Activated CD4-positive, alpha-beta T cell treated with anti-CD3 and anti-CD28 coated beads, Interleukin-2, Interleukin-6, amounts not matched to agents 100 ng/mL and 50 ng/mL, durations not matched to agents 16 hours and 8 hours (primary cell): ENCODE results near the gene ZNF71.
"Not testable (repeated sequence)": the region's sequence is repeated elsewhere in the genome, so short reads cannot be mapped to it uniquely, and the experiment has no call there.

ENCODE experiments used
- DNase-seq: peaks from one replicate; pipeline ENCODE4 v3.0.0-alpha.2; 2020

The ZNF71 gene

GRCh38 chr19:56623006-56623405 lies 27.9 kb downstream of the ZNF71 start:
- no peak for DNase-seq

GRCh38 chr19:56625708-56626107 lies 30.6 kb downstream of the ZNF71 start:
- DNase-seq, result no peak

DNA sequence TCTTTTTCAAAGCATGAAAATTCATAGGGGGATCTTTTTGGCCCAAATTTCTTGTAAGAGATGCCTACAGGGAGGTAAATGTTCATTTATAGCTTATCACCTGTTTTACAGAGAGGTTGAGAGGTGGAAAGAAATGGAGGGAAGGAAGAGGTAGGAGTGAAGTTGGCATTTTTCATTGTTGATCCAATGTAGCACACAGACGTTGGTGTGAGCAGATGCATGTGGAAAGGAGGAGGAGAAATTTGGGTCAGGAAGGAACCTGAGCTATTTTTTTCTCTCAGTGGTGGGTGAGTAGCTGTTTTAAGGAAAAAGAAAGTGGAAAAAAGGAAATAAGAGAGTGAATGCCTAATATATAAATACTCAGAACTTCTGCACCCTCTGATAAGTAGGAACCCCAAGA lies 37.9 kb downstream of the ZNF71 start:
- DNase-seq, result no peak

DNA sequence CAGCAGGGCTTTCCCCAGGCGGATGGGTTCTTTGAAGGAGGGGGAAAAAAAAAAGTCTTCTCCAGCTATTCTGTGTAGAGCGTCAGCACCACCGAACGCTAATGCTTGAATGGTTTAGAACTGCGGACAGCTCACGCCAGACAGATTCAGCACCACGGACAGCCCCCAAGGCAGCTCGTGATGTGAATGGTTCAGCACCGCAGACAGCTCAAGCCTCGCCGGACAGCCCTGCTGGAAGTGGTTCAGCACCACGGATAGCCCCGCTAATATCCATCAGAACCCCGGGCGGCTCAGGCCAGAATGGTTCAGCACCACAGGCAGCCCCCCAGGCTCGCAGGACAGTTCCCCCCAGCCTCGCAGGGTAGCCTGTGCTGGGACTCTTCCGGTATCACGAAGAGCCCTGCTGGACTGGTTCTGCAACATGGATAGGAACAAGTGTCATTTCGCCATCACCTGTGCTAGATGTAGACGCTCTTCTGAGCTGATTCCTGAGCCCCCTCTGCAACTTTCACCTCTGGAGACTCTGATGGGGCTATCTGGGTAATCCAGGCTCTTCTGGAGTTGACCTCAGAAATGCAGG lies 43.0 kb downstream of the ZNF71 start:
- peak; percentile 51 for DNase-seq

DNA sequence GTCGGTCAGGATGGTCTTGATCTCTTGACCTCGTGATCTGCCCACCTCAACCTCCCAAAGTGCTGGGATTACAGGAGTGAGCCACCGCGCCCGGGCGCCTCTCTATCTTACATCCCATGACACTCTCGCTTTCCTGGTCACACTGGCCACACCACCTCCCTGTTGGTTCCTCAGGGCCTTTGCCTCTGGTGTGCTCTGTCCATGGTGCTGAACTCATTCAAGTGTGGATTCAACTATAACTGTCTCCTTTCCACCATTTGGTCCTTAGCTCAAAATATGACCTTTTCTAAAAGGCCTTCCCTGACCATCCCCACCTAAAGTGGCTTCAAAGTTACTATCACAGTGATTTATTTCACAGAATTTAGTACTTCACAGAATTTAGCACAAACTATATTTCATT lies 44.1 kb downstream of the ZNF71 start:
- DNase-seq, result no peak

GRCh38 chr19:56642711-56643459 lies 47.8 kb downstream of the ZNF71 start, which contains the start of gene SMIM17:
SMIM17 (plus strand) TSS chr19:56643159; CDS start chr19:56645668, 2,509 bp downstream.
- DNase-seq, result no peak

- DNase-seq, result no peak
Observed at GRCh38 chr19:56643460-56643955, 48.4 kb downstream of the ZNF71 start.

GRCh38 chr19:56654151-56654550 lies 59.0 kb downstream of the ZNF71 start:
- no peak for DNase-seq

DNA sequence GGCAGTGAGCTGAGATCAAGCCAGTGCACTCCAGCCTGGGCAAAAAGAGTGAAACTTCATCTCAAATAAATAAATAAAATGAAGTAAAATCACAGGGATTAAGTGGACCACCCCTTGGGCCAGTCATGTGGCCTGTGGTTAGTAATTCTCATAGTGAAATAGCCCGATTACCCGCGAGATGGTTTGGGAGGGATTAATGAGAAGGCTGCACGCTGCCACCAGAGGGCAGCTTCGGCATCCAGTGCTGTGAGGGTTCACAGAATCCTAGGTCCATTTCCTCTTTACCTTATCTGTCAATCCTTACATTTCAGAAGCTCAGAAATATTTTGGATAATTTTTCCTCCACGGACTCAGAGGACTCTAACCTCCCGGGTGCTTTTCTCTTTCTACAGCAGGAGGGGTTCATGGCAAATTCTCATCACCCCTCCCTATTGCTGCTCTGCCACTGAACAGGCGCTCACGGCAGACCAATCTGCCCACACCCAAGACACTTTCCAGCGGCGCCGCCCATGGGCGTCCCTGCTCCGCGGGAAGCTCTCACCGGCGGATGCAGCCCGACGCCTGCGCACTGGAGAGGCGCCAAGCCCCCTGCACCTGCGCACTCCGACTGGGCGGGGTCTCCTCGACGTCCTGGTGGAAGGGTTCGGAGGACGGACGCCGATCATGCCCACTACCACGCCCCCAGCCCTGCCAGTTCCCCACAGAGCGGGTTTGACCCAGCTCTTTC lies 65.4 kb downstream of the ZNF71 start:
- no peak for DNase-seq

- DNase-seq, result no peak
Observed at GRCh38 chr19:56661248-56661647, 66.1 kb downstream of the ZNF71 start.

DNA sequence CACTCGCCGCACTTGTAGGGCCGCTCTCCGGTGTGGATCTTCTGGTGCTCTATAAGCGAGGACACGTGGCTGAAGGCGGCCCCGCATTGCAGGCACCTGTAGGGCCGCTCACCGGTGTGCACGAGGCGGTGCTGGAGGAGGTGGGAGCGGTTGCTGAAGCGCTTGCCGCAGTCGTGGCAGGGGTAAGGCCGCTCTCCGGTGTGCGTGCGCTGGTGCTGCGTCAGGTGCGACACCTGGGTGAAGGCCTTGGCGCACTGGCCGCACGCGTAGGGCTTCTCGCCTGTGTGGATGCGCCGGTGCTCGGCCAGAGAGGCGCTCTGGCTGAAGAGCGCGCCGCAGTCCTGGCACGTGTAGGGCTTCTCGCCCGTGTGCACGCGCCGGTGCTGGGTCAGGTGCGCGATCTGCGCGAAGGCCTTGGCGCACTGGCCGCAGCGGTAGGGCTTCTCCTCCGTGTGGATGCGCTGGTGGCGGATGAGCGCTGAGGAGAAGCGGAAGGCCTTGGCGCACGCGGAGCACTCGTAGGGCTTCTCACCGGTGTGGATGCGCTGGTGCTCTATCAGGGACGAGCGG lies 68.9 kb downstream of the ZNF71 start:
- no peak for DNase-seq

- no peak for DNase-seq
Observed at GRCh38 chr19:56664511-56664910, 69.4 kb downstream of the ZNF71 start.

DNA sequence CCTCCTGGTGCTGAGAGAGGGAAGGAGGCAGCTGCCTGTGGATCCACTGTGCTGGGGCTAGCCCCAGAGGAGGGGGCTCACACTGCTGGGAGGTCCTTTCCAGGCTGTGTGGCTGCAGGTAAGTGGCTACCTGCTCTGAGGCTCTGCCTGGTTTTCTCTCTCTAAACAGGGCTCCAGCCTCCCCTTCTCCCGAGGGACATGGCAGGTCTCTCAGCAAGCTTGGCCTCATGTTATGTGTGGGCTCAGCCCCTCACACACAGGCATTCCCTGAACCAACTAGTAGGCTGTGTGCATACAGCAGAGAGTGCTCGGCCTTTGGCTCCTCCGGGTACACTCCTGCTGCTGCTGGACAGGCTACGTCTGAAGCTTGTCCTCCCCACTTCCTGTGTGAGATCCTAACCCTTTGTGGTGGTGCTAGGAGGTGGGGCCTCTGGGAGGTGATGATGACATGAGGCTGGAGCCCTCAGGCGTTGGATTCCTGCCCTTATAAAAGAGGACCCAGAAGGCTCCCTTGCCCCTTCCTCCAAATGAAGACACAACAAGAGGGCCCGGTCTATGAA lies 72.3 kb downstream of the ZNF71 start:
- DNase-seq, result no peak

DNA sequence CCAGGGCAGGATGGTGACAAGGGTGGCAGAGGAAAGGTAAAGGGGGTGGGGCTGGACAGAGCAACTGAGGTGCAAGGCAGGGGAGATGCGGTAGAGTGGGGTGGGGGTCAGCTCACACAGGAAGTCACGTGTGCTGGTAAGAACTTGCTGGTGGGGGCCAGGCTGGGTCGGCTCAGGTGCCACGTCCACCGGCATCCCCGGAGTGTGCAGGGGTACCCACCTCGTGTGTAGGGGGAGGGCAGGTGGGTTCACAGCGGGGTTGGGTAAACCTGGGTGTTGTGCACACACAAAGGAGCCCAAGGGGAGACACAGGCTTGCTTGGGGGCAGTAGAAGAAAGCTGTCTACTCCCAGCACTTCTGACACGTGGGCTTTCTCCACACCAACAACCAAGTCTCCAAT lies 73.6 kb downstream of the ZNF71 start:
- DNase-seq, result no peak

DNA sequence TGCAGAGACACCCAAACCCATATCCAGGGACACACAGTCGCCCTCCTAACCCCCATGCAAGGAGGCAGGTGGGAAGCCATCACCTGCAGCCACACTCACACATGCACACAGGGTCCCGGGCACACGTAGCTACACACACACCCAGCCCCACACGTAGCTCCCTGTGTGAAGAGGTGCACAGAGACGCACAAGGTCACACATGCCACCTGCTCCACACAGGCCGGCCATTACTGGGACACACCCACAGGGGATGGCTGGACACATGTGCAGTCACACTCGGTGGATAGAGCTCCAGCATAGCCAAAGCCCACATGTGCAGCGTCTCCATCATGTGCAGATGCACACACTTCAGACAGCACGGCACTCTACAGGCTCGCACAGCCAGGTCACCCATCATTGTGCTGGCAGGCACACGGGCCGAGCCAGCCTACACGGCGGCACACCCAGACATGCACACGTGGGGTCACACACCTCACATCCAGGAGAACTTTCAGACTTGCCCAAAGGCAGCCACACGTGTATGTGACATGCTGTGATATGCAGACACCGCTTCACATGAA lies 75.4 kb downstream of the ZNF71 start:
- no peak for DNase-seq

GRCh38 chr19:56670961-56671612 lies 76.0 kb downstream of the ZNF71 start:
- DNase-seq, result no peak

DNA sequence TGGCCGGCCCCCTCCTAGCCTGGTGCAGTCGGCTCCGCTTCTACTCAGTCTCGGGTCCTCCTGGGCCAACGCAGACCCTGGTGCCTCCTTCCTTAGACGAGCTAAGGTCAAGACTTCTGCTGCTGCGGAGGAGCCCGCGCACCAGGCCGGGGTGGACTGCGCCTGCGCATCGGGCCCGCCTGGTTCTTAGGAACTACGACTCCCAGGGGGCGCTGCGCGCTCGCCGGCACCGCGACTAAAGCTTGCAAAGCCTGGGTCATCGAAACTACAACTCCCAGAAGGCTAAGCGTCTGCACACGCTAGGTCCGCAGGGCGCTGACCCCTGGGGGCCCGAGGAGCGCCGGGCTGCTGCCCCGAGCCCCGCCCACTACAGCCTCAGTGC lies 76.5 kb downstream of the ZNF71 start, which contains the start of gene ZNF835:
ZNF835 (minus strand) TSS at position 145 of the 382 bp plus-strand sequence. CDS start 6,559 bp downstream, outside the sequence.
- peak; percentile 70 for DNase-seq

- not testable (repeated sequence) for DNase-seq
Observed at GRCh38 chr19:56672610-56673009, 77.5 kb downstream of the ZNF71 start.
